ENCODE measurements around the gene DBP. TPM values are rescaled to one million over a fixed set of nuclear protein-coding genes. Genes with fewer than 3 reads are reported as not detected.

DBP gene
- total and polyA plus RNA-seq, 10 of the 15 experiments (the other 5 are each of a cell fraction or from before 2014, with no cell fraction given): 2.0 to 10.6 (median 6.9) TPM

GRCh38 chr19:48635966-48636858 lies 967 bp downstream of the DBP start (continued):
- TF ChIP-seq RB1 (IDR thresholded peaks at IDR 0.05; ENCODE audit: borderline replicate concordance) (no peak), WRNIP1 (IDR thresholded peaks at IDR 0.05; ENCODE audit: borderline replicate concordance, low read depth, low read length) (no peak), CHD2 (IDR thresholded peaks at IDR 0.05; ENCODE audit: borderline replicate concordance, low read depth, low read length) (0 out of 2 replicates have a peak, but pooled peaks have one; percentile 15), STAT1 (conservative IDR thresholded peaks at IDR 0.05) (no peak), GATAD2B (conservative IDR thresholded peaks at IDR 0.05; ENCODE audit: low read depth) (no peak), IKZF2 (IDR thresholded peaks at IDR 0.05) (peak in 1 of 2 experiments; percentile 16; a peak in 1 of 4 replicates), CREM (IDR thresholded peaks at IDR 0.05; ENCODE audit: low read depth) (no peak), NFIC (IDR thresholded peaks at IDR 0.05; ENCODE audit: low read depth, low read length) (no peak), POU2F2 (IDR thresholded peaks at IDR 0.05; ENCODE audit: borderline replicate concordance, low read depth, low read length) (no peak), TCF7 (IDR thresholded peaks at IDR 0.05; ENCODE audit: borderline replicate concordance) (no peak), ETV6 (conservative IDR thresholded peaks at IDR 0.05 in 1 of 2, IDR thresholded peaks at IDR 0.05 in 1 of 2; ENCODE audit: borderline replicate concordance in 1 of 2, low read depth in 1 of 2) (no peak), RBBP5 (conservative IDR thresholded peaks at IDR 0.05) (no peak), EED (IDR thresholded peaks at IDR 0.05; ENCODE audit: low read depth) (no peak), ZZZ3 (IDR thresholded peaks at IDR 0.05; ENCODE audit: control insufficient read depth, insufficient read length, low read depth) (no peak), CHD4 (IDR thresholded peaks at IDR 0.05) (no peak), YY1 (IDR thresholded peaks at IDR 0.05; ENCODE audit: low read depth, low read length) (no peak), BACH1 (IDR thresholded peaks at IDR 0.05; ENCODE audit: borderline replicate concordance) (no peak), IRF5 (IDR thresholded peaks at IDR 0.05; ENCODE audit: borderline replicate concordance) (no peak), RAD51 (IDR thresholded peaks at IDR 0.05) (no peak), HDAC6 (IDR thresholded peaks at IDR 0.05; ENCODE audit: unreplicated experiment) (no peak), SIN3A (IDR thresholded peaks at IDR 0.05; ENCODE audit: low read depth, low read length) (no peak), EP300 (IDR thresholded peaks at IDR 0.05; ENCODE audit: borderline replicate concordance in 1 of 2, control insufficient read depth in 1 of 2, low read depth in 2 of 2, low read length in 2 of 2) (no peak), JUND (IDR thresholded peaks at IDR 0.05; ENCODE audit: low read depth, low read length) (no peak)
